HK-2 (cell line): ENCODE data around the gene CCNJ.
A peak's percentile ranks its signal among the peaks of the same experiment; 100 is the strongest.
"Not testable (repeated sequence)": the region's sequence is repeated elsewhere in the genome, so short reads cannot be mapped to it uniquely, and the experiment has no call there.

Experiments used
- DNase-seq: peaks from one replicate; pipeline ENCODE4 v3.0.0-alpha.2; 2018; ENCODE audit not compliant: unreplicated experiment

The CCNJ gene, protein sequence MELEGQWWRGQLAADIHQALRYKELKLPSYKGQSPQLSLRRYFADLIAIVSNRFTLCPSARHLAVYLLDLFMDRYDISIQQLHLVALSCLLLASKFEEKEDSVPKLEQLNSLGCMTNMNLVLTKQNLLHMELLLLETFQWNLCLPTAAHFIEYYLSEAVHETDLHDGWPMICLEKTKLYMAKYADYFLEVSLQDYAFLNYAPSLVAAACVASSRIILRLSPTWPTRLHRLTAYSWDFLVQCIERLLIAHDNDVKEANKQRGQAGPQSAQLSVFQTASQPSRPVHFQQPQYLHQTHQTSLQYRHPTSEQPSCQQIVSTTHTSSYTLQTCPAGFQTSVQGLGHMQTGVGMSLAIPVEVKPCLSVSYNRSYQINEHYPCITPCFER

DNA sequence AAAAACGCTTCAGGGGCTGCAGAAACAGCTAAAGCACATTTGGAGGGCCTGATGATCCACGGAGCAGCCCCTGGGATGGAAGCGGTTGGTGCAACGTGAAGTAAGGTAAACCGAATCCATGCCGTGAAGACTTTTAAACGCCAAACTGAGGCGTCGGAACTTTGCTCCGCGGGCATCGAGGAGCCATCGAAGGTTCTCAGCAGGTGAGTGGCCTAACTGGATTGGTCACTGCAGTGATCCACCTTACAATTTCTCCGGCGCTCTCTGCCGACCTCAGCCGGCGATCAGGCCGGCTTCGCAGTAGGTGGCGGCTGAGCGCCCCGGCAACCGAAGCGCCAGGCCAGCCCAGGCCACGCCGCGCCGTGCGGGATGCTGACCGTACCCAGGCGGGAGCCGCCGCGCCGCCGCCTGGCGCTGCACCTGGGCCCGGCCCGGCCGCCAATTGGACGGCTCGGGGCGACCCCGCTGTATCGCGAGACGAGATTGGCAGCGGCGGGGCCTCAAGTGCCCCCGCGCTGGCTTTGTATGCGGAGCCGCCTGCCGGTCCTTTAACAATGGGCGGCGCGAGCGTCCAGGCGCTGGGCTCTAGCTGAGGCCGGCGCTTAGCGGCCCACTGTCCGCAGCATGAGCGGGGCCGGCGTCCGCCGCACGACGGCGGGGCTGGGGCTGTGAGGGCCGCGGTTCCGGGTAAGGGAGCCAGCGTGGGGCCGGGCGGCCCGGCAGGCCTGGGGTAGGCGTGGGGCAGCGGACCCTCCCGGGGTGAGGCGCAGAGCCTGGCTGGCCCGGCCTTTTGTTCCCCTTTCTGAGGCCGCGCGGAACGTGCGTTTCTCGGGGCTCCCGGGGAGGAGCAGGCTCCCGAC lies at the start of gene CCNJ:
Gene CCNJ (plus strand): TSS at position 551 of the 860 bp plus-strand sequence. CDS start 811 bp downstream, outside the sequence.
- peak; percentile 94 for DNase-seq

DNA sequence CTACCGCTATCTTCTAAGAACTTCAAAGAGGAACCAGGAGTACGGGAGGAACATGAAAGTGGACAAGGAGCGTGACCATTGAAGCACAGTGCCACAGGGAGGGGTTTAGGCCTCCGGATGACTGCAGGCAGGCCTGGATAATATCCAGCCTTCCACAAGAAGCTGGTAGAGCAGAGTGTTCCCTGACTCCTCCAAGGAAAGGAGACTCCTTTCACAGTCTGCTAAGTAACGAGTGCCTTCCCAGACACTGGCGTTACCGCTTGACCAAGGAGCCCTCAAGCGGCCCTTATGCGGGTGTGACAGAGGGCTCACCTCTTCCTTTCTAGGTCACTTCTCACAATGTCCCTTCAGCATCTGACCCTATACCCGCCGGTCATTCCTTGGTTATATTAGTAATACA lies 49.0 kb upstream of the CCNJ start:
- DNase-seq, result not testable (repeated sequence)

DNA sequence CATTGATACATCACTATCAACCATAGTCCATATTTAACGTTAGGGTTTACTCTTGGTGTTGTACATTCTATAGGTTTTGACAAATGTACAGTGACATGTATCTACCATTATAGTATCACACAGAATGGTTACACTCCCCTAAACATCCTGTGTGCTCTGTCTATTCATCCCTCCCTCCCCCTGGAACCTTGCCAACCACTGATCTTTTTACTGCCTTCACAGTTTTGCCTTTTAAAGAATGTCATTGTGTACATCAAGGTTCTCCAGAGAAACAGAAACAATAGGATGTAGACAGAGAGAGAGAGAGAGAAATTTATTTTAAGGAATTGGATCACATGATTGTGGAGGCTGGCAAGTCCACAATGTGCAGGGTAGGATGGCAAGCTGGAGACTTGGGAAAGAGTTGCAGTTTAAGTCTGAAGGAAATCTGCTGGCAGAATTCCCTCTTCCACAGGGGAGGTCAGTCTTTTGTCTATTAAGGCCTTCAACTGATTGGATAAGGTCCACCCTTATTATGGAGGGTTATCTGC lies 45.1 kb upstream of the CCNJ start:
- no peak for DNase-seq

DNA sequence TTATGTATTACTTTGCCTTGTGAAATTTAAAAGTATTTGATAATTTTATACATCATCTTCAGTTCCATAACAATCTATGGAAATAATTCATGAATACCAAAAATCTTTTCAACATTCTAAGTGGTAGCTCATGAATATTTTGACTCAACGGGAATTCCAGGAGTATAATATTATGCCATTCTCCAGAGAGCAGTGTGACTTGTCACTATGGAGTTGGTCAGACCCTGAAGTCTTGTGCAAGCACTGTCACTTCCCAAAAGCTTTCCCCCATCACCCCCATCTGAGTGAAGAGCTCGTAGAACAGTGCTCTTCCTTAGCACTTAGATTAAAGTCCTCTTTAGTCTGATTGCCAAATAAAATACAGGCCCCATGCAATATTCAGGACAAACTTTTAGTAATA lies 29.4 kb upstream of the CCNJ start:
- DNase-seq, result no peak

DNA sequence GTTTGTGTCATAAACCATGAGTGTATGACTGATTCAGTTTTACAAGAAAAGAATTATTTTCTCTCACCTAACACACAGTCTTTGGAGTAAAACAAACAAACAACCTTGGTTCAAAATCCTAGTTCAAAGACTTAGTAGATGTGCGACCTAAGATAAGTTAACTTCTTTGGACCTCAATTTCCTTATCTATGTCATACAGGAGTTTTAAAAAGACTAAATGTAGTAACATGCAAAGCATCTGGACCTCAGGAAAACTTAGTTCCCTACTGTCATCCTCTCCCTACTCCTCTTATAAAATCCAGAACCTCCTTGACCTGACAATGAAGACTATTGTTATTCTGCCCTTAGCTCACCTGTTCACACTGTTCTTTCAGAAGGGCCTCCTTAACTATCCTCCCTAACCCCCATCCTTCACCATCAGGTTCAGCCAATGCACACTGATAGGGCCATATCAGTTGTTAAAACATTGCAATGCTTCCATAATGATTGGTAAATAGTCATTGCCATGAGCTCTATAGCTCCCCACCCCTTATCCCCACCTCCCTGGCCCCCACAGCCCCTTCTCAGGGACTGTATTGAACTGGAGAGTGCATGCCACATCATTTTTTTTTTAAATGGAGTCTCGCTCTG lies 28.8 kb upstream of the CCNJ start:
- no peak for DNase-seq

DNA sequence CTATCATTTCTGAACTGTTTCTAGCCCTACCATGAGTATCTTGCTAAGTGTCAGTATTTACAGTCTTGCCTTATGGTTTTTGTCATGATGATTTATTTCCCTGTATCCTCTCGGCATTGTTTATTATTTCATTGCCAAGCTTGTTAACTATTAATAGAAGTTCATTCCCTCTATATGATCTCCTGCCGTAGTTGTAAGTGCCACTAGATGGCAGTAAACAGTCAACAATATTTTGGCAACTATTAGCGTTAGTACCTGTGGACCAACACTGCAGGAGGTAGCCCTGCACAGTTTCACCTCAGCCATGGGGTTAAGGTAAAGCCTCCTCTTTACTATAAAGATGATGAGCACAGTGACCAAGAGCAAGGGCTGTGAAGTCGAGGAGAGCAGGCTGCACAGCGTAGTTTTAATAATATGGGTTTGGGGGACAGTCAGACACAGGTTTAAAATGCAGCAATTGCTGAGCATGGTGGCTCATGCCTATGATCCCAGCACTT lies 26.1 kb upstream of the CCNJ start:
- peak; percentile 9 for DNase-seq

DNA sequence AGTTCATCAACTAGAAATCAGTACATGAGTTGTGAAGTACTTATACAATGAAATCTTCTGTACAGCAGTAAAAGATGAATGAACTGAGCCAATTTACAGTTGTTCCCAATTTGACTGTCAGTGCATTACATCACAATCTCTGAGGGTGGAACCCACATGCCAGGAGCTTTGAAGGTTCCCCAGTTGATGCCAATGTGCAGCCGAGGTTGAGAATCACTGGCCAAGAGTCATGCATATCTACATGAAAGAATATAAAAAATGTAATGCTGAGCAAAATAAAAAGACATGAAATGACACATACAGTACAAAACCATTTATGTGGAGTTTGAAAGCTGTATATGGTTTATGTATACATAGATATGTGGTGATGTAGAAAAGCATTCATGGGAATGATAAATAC lies 22.1 kb upstream of the CCNJ start:
- DNase-seq, result no peak

DNA sequence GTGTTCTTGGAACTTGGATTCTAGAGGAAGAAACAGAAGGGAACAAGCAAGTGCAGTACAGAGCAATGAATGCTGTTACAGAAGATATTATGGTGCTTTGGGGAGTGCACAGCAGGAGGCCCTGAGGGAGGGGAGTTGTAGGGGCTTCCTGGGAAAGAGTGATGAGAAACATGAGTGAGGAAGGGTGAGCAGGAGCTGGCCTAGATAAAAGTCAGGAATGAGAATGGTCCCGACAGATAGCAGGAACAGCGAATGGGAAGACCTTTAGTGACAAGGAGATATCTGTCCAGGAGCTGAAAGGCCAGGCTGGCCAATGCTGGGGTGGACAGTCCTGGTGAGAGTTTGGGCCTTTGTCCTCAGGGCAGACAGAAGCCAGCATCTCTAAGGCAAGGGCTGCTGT lies 20.6 kb upstream of the CCNJ start:
- DNase-seq, result no peak

DNA sequence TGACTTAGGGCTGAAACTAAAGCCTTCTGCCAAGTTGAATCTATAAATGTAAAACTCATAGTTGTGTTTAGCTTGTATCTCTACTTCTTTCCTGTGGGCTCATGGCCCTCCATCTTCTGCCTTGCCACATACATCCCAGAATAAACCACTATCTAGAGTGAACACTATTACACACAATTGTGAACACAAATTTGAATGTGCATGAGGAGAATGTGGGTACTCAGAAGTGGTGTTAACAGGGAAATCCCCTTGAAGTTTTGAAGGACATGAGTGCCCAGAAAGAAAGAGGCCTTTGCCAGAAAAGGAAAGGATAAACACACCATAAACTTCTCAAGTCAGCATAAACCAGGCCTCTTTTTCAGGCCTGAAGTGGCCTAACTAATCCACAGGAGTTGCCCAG lies 20.2 kb upstream of the CCNJ start:
- no peak for DNase-seq

DNA sequence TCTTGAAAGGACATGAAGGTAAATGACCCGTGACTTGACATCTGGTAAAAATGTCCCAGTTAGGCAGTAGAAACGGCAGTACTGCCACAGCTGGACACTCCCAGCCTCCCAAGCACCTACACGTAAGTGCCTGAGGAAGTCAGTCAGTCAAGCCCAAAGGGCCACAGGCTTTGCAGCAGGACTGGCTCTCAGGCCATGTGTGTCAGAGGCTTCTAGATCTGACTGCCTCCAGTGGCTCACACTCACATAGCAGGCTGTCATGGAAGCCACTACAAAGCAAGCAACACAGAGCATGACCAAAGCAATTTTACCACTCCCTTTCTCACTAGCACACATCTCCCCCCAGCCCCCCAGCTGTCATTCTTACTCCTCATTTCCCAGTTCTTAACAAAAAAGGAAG lies 17.8 kb upstream of the CCNJ start:
- DNase-seq, result no peak

DNA sequence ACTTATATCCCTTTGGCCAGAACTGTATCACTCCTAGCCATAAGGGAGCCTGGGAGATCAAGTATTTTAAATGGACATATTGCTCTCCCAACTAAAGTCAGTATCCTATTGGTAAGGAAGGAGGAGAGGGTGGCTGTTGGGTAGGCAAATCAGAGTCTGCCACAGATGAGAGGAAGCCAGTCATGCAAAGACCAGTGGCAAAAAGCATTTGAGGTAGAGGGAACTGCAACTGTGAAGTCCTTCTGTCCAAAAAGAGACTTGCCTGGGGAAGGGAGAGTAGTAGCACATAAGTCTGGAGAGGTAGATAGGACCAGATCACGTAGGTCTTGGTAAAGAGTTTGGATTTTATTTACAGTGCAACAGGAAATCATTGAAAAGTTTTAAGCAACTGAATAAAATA lies 8.8 kb upstream of the CCNJ start:
- DNase-seq, result no peak

DNA sequence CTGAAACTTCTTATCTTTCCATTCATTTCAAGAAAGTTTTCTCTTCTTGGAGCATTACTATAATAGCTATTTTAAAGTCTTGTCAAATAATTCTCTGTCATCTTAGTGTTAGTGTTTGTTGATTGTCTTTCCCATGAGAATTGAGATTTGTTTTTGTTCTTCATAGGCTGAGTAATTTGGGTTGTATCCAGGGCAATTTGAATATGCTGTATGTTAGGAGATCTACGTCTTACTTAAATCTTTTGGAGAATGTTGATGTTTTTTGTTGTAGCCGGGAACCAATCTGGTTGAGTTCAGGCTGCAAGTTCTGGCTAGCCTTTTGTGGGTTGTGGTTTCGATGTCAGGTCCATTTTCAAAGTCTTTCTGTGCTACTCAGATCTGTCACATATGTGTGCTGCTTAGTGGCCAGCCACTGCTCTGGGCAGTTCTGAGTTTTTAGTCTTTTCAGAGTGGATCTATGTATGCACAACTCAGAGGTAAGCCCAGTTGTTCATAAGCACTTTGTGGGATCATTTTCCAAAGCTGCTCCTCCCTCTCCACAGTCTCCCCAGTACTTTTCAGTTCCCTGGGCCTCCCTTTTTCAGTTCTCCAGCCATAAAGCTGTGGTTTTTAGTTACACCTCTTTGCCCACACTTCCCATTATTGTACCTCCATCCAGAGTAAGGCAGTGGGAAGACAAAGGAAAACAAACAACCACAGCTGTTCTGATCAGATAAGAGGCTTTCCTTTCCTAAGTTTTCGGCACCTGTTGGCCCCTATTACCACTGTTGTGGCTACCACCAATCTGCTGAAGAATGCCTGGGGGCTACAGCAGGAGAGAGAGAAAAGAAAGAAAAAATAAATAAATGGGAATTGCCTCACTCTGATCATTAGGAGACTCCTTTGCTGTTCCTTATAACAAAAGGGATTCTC lies 4.7 kb upstream of the CCNJ start:
- no peak for DNase-seq

DNA sequence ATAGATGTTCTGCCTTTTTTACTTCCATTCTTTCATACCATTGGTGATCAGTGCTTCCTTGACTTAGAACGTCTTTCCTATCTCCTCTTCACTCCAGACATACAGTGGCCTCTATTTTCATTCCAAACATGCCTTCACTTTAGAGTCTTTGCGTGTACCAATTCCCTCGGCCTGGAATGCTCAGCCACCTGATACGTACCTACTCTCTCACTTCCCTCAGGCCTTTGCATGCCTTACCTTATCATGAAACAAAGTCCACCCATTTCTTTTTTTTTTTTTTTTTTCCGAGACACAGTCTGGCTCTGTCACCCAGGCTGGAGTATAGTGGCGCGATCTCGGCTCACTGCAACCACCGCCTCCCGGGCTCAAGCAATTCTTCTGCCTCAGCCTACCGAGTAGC lies 2.2 kb upstream of the CCNJ start:
- DNase-seq, result no peak

DNA sequence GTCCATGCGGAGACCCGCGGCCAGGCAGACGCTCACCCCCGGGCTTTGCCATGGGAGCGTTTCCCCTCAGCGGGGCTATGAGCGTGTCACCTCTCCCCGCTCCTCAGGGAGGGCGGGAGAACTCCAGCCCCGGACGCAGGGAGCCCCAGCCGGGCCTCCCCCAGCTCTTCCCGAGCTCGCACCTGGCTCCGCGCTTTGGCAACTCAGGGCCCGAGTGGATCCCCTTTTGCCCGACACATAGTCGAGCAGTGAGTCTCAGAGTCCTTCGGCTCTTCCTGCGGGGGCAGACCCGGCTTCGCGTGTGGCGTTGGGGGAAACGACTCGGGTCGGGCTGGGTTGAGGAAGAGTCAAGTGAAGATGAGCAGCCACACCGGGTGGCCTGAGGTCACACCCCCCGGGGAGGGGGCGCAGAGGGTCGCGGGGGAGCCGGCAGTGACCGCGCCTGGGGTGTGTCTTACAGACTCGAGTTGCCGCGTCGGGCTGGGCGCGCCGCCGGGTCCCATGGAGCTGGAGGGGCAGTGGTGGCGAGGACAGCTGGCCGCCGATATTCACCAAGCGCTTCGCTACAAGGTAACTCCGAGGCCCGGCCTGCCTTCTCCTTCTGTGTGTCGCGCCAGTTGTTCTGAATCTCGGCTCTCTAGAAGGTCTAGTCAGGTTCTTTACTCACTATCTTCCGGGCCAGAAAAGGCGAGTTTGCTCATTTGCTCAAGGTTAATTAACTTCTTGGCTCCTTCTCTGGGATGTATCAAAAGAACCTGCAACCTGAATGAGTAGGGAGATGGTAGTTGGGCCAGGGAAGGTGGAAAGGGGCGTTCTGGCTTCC lies 721 bp downstream of the CCNJ start:
- DNase-seq, result peak; percentile 69

DNA sequence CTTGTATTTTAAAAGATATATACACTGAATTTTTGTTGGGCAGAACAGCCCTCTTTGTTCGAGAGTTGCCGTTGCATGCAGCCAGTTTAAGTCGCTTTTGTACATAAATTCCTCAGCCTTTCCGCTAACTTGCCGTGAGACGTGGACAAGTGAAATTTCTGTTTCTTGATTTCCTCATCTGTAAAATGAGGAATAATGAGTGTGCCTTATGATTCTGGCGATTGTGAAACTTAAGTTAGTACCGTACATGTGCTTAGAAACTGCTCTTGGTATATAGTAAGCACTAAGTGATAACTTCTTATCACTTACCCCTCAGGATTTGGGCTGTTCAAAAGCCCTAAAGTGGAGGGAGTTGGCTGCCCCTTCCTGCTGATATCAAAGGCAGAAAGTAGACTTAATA lies 1.4 kb downstream of the CCNJ start:
- DNase-seq, result no peak

DNA sequence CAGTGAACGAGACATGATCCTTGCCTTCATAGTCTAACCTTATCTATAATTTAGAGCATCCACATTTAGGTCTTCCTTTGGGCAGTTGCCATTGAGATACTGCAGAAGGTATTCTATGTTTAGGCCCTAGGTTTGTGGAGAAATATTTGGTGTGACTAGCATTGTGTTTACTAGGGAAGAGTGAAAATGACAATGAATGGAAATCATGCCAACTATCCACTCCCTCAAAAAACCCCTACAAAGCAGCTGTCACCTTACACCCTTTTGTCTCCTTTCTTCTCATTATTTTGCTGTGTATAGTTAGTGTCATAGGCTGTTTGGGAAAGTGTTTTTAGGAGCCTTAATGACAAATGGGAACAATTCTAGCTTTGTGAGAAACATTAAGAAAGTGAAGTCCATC lies 3.2 kb downstream of the CCNJ start:
- DNase-seq, result no peak

DNA sequence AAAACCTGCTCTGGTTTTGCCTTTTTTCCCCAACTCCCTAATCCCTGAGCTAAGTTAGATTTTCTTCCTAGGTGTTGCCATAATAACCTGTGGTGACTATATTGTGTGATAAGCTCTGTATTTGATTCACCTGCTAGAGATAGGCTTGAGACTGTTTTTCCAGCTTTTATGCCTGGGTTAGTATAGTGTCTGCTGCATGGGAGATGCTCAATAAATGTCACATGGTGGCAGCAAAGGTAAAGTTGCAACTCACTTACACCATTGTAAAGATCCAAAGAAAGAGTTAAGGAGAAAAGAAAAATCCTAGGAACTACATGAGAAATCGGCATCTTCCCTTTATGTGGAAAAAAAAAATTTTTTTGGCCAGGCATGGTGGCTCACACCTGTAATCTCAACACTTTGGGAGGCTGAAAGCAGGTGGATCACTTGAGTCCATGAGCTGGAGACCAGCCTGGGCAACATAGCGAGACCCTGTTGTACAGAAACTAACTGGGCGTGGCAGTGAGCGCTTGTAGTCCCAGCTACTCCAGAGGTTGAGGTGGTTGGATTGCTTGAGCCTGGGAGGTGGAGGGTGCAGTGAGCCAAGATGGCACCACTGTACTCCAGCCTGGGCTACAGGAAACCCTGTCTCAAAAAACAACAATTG lies 3.7 kb downstream of the CCNJ start:
- DNase-seq, result no peak

DNA sequence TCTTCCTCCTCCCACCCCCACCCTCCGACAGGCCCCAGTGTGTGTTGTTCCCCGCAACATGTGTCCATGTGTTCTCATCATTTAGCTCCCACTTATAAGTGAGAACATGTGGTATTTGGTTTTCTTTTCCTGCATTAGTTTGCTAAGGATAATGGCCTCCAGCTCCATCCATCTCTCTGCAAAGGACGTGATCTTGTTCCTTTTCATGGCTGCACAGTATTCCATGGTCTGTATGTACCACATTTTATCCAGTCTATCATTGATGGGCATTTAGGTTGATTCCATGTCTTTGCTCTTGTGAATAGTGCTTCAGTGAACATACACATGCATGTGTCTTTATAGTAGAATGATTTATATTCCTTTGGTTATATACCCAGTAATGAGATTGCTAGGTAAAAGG lies 4.5 kb downstream of the CCNJ start:
- DNase-seq, result not testable (repeated sequence)

DNA sequence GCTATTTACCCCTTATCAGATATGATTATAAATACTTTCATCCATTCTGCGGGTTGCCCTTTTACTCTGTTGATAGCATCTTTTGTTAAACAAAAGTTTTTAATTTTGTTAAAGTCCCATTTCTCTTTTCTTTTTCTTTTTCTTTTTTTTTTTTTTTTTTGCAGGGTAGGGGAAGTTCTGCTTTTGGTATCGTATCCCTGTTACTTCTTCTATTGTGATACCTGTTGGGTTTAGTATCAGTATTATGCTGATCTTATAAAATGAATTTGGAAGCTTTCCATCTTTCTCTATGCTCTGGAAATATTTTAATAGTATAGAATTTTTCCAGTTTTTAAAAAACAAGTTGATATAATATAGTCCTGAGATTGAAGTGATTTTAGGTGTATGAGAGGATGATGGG lies 6.0 kb downstream of the CCNJ start:
- DNase-seq, result no peak

DNA sequence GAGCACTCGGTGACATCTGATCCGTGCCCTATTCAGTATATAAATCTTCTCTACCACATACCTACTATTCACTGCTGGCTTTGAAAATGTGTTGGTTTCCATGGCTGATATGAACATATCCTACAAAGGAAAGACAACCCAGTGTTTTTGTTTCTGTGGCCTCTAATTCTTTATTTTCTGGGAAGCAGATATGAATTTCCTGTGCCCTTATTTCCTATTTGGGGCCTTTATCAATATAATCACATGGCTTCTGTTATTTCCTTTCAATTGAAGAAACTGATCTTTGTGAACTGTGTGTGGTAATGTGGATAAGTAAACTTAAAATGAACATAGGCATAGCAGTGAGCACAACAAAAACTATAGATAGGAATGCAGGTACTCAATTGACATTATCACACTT lies 10.6 kb downstream of the CCNJ start:
- no peak for DNase-seq
